Esophagus squamous epithelium (tissue), 4 donors: ENCODE results near the gene DEFB114.

Experiments used
- POLR2A ChIP-seq, 4 donors: fragments of 450-650 bp; IDR thresholded peaks; one replicate each; pipeline ENCODE4 v1.6.1; 2017; ENCODE audit warnings: antibody characterized with exemption in 4 of 4, mild to moderate bottlenecking in 4 of 4, moderate library complexity in 3 of 4
- TF ChIP-seq, protein P1 (sequence below), 6 experiments: fragments of 450-650 bp in 4 of 6; fragments of 200-600 bp in 2 of 6; sonication (generic) in 2 of 6; IDR thresholded peaks; one replicate each; pipeline ENCODE4 v1.5.1; 2016 to 2019; ENCODE audit warnings: antibody characterized with exemption in 6 of 6, mild to moderate bottlenecking in 4 of 6, moderate library complexity in 4 of 6

DNA sequence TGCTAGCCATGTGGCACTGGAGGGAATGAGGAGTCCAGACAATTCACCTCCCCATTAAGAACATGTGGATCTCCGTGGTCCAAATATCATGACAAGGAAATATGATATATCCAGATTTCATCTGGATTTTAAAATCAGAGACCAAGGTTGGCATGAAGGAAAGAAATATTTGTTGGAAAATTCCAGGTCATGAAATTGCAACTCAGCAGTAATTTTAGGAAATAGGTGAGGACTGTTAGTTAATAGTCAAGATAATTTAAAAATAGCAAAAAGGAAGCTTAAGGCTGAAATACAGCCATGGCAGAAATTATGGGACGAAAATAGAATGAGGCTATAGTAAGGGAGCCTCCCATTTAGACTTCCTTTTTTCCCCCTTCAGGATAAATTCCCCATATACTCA lies 26.9 kb downstream of the DEFB114 start:
- TF ChIP-seq, protein P1, sequence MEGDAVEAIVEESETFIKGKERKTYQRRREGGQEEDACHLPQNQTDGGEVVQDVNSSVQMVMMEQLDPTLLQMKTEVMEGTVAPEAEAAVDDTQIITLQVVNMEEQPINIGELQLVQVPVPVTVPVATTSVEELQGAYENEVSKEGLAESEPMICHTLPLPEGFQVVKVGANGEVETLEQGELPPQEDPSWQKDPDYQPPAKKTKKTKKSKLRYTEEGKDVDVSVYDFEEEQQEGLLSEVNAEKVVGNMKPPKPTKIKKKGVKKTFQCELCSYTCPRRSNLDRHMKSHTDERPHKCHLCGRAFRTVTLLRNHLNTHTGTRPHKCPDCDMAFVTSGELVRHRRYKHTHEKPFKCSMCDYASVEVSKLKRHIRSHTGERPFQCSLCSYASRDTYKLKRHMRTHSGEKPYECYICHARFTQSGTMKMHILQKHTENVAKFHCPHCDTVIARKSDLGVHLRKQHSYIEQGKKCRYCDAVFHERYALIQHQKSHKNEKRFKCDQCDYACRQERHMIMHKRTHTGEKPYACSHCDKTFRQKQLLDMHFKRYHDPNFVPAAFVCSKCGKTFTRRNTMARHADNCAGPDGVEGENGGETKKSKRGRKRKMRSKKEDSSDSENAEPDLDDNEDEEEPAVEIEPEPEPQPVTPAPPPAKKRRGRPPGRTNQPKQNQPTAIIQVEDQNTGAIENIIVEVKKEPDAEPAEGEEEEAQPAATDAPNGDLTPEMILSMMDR (IDR thresholded peaks at IDR 0.05), result no peak
- no peak for TF ChIP-seq POLR2A (IDR thresholded peaks at IDR 0.05)
